ENCODE measurements around the gene SH3GL1.

The SH3GL1 gene

GRCh38 chr19:4399812-4400134 lies 574 bp downstream of the SH3GL1 start:
- DNase-seq (ENCODE audit: low read depth, low spot score) = no peak

GRCh38 chr19:4396949-4397783 lies 3.2 kb downstream of the SH3GL1 start:
- DNase-seq (ENCODE audit: low read depth, low spot score) = no peak

- DNase-seq (ENCODE audit: low read depth, low spot score) = no peak
Measured at GRCh38 chr19:4393947-4394590, 6.3 kb downstream of the SH3GL1 start.

GRCh38 chr19:4391701-4392483 lies 8.5 kb downstream of the SH3GL1 start:
- no peak for DNase-seq (ENCODE audit: low read depth, low spot score)

- no peak for DNase-seq (ENCODE audit: low read depth, low spot score)
Measured at GRCh38 chr19:4391306-4391693, 9.0 kb downstream of the SH3GL1 start.

- no peak for DNase-seq (ENCODE audit: low read depth, low spot score)
Measured at GRCh38 chr19:4390567-4391305, 9.6 kb downstream of the SH3GL1 start.

GRCh38 chr19:4390017-4390566 lies 10.3 kb downstream of the SH3GL1 start:
- DNase-seq (ENCODE audit: low read depth, low spot score) = no peak

- DNase-seq (ENCODE audit: low read depth, low spot score) = no peak
Measured at GRCh38 chr19:4389511-4390016, 10.8 kb downstream of the SH3GL1 start.

GRCh38 chr19:4389064-4389375 lies 11.3 kb downstream of the SH3GL1 start:
- DNase-seq (ENCODE audit: low read depth, low spot score) = no peak

- no peak for DNase-seq (ENCODE audit: low read depth, low spot score)
Measured at GRCh38 chr19:4388337-4389063, 11.8 kb downstream of the SH3GL1 start.

- DNase-seq (ENCODE audit: low read depth, low spot score) = no peak
Measured at GRCh38 chr19:4386041-4386782, 14.1 kb downstream of the SH3GL1 start.

GRCh38 chr19:4385291-4386040 lies 14.9 kb downstream of the SH3GL1 start:
- no peak for DNase-seq (ENCODE audit: low read depth, low spot score)

GRCh38 chr19:4380254-4380727 lies 20.1 kb downstream of the SH3GL1 start:
- DNase-seq (ENCODE audit: low read depth, low spot score) = no peak

- no peak for DNase-seq (ENCODE audit: low read depth, low spot score)
Measured at GRCh38 chr19:4379383-4380253, 20.7 kb downstream of the SH3GL1 start.

- no peak for DNase-seq (ENCODE audit: low read depth, low spot score)
Measured at GRCh38 chr19:4378886-4379285, 21.5 kb downstream of the SH3GL1 start.

- DNase-seq (ENCODE audit: low read depth, low spot score) = no peak
Measured at GRCh38 chr19:4376991-4377781, 23.2 kb downstream of the SH3GL1 start.

- no peak for DNase-seq (ENCODE audit: low read depth, low spot score)
Measured at GRCh38 chr19:4376671-4376990, 23.7 kb downstream of the SH3GL1 start.
